CD4-positive, alpha-beta T cell treated with Interleukin-15 for 1 hour (primary cell): Measurements from ENCODE around the gene EZR.
"Not testable (repeated sequence)": the region's sequence is repeated elsewhere in the genome, so short reads cannot be mapped to it uniquely, and the experiment has no call there.

Experiments used
- DNase-seq: peaks from one replicate; pipeline ENCODE4 v3.0.0-alpha.2; 2020

Gene EZR

DNA sequence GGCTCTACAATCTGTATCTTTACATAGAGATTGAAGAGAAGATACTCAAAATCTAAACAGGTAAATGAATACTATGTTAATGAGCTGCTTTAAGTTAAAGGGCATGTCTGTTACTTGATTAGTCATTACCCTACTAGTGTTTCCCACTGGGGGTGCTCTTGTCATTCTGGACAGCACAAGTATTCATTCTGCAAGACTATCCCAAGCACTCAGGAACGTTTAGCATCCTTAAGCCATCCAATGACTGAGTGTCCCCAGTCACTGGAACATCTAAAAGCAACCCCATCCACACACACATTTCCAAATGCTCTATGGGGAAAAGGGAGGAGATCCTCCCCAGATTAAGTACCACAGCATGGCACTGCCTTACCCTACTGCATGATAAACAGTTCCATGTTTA lies 25.7 kb downstream of the EZR start:
- no peak for DNase-seq

DNA sequence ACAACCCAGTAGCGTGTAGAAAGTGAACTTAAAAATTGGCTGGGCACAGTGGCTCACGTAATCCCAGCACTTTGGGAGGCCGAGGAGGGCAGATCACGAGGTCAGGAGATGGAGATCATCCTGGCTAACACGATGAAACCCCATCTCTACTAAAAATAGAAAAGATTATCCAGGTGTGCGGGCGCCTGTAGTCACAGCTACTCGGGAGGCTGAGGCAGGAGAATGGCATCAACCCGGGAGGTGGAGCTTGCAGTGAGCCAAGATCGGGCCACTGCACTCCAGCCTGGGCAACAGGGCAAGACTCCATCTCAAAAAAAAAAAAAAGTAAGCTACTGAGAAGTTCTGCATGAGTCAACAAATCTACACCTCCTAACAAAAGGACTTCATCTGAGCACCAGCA lies 26.7 kb downstream of the EZR start:
- not testable (repeated sequence) for DNase-seq

DNA sequence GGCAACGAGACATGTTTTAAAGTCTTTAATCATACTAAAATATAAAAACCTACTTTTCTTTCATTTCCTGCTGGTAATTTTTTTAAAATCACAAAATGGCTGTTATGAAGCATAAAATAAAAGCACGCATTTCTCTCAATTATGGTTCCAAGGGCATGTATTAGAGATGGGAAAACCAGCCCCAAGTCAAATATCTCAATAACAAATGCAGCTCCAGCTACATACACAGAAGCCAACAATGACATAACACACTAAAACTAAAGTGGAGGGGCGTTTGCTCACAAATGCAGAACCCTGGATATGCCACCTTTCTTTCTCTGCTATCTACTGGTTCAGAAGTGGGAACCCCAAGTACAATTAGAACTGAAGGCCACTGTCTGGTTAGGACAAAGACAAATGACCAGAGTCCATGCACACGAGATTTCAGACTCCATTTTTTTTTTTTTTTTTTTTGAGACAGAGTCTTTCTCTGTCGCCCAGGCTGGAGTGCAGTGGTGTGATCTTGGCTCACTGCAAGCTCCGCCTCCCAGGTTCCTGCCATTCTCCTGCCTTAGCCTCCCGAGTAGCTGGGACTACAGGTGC lies 27.8 kb downstream of the EZR start:
- no peak for DNase-seq

DNA sequence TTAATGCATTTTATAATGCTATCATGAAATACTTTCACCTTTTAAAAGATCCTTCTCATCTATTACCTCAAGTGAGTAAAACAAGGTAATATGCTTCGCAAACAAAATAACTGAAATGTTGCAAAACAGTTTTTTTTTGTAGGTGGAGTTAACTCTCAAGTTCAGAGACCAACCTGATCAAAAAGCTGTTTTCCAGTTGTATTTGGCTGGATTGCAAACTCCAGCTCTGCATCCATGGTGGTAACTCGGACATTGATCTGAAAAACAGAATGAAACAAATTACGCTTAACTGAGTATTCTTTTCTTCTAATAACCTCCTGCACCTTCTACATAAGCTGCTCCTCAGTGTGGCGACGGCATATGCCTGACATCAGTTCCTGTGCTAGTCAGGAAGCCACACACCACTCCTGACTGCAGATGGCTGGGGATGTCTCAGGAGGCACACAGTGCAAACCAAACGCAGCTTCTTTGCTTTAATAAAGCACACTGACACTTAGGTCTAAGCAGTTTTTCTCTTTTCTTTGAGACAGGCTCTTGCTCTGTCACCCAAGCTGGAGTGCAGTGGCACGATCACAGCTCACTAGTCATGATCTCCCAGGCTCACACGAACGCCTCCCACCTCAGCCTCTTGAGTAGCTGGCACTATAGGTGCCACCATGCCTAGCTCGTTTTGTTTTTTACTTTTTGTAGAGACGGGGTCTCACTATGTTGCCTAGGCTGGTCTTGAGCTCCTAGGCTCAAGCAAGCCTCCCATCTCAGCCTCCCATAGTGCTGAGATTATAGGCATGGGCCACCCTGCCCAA lies 29.9 kb downstream of the EZR start:
- DNase-seq, result peak; percentile 73

DNA sequence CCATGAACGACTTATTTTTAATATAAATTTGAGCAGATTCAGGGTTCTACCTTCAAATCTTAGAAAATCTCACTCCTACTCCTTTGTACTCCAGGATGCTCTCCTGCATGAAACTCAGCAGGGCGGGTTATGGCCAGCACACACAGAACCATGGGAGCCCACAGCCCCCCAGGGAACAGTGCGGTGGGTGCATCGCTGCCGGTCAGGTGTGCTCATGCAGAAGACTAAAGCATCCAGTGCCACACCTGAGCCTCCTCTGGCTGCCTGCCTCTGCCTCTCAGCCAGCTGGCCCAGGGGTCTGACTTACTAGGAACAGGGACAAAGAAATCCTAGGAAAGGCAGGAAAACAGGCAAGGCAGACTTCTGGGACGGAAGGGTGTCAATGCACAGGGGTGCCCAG lies 31.8 kb downstream of the EZR start:
- DNase-seq, result no peak

DNA sequence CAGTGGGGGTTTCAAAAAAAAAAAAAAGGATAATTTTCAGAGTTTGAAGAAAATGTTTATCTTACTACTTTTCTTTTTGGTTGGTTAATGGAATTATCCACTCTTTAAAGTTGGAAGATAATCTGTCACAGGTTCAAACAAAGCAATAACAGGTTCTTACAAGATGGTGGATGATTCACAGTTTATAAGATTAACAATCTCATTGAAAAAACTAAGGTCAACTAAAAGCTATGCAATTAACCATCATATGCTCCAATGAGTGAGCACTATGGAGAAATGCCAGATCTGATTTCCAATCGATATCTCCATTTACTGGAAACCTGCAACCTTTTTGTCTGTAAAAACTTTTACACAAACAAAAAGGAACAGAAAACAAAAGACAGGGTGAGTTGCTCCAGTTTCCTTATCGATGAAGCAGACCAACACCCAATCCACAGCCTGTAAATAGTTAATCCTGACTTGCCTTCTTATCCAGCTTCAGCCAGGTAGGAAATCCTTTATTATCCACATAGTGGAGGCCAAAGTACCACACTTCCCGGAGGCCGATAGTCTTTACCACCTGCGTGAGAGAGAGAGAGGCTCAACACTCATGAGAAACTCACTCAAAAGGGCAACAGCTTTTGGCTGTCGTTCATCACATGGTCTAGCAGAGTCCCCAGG lies 32.4 kb downstream of the EZR start:
- no peak for DNase-seq

DNA sequence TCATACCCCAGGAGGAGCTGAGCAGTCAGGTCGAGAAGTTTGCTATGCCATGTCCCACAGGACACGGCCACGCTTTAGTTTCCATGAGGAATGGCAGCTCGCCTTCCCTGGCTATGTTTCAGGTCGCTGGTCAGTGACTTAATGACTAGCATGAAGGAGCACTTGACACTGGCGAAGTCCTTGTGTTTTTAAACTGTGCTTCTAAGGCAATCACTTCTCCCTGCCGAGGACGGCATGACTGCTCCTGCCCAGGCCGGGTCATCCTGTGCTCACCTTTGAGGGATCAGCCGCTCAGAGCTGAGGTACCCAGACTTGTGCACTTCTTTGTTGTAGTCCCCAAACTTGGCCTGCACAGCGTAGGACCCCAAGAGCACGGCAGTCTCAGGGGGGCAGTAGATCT lies 34.1 kb downstream of the EZR start:
- DNase-seq, result no peak

DNA sequence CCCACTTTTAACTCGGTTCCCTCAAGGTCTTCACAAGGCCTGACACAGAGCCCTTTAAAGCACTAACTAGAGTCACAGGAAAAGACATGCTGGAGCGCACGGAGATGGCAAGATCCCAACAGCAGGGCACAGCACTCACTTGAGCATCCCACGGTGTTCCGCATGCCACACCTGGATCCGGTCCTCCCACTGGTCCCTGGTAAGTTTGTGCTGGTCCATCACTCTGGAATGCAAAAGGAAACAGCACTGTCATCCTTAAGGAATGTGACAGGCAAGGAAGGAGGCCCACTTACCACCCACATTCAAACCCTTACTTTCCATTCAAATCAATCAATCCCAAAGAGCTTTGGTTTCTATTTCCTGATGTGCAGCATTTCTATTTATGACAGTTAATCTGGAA lies 34.7 kb downstream of the EZR start:
- no peak for DNase-seq

DNA sequence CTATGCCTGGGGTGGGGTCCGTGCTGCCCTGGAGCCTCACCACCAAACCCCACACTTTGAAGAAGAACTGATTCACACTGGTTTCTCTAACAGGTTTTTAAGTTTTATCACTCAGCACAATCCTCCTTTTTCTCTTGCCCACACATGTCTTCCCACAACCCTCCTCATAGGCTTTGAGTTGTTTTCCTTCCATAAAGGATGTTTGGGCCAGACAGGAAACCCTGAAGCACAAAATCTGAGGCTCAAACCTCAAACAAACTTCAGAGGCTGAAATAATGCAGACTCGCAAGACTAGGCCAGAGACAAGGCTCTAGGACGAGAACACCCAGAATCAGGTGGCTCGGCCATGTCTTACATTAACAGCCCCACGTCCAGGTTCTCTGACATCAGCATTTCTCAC lies 35.3 kb downstream of the EZR start:
- no peak for DNase-seq

DNA sequence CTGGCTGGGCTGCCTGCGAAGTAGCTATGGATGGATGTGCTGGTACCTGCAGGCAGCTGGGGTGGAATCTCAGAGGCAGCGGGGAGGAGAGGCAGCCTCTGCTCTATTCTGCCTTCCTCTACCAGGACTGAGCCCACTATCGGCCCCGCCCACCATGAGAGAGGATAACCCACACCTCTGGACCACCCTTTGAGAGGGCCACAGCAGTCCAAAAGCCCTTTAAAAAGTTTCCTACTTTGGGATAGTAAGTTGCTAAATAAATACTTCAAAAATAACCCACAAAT lies 36.1 kb downstream of the EZR start:
- DNase-seq, result no peak

DNA sequence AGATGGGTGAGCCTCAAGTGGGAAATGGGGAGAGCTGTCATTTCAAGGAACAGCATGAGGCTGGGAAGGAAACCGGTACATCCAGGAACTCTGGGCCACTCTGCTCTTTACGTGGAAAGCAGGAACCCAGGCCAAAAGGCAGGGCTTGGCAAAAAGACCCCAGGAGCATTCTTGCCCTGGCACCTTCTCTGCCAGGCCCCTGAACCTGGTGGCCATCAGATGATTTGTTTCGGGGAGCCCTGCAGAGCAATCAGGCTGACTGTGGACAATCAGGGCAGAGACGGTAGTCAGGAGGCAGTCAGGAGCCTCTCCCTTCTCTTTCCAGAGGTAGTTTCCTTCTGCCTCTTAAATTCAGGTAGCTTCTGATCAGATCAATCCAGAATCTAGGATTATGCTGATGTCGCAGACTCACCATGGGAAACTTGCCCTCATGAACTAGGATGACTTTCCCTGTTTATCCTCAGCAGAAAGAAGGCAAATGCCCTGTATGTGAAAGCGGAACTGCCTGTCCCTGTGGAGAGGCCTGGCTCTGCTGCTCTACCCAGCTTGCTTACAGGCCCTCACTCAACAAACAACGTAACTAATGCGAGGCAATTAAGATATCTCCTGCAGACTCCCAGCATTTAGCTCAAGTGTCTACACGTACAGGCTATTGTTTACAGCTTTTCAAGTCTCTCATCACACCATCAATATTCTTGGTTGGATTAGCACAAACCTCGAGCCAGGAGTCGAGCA lies 36.6 kb downstream of the EZR start:
- no peak for DNase-seq

DNA sequence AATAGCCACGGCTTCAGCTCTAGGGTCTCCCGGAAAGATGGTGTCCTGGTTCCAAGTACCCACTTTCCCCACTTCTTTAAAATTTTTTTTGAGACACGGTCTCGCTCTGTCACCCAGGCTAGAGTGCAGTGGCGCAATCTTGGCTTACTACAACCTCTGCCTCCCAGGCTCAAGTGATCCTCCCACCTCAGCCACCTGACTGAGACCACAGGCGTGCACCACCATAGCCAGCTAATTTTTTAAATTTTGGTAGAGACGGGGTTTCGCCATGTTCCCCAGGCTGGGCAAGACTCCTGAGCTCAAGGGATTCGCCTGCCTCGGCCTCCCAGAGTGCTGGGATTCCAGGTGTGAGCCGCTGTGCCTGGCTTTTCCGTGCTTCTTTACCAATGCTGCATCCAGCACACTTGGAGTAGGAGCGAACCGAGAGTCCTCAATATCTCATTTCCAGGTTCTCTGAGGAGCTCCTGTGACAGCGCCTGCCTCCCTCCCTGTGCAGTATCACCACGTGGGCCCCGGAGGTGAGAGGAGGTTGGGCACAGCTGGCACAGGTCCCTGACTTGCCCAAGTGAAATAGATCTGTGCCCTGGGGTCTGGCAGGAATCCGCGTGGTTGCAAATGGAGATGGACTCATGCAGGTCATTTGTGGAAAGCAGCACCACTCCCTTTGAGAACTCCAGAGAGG lies 37.3 kb downstream of the EZR start:
- peak; percentile 19 for DNase-seq

DNA sequence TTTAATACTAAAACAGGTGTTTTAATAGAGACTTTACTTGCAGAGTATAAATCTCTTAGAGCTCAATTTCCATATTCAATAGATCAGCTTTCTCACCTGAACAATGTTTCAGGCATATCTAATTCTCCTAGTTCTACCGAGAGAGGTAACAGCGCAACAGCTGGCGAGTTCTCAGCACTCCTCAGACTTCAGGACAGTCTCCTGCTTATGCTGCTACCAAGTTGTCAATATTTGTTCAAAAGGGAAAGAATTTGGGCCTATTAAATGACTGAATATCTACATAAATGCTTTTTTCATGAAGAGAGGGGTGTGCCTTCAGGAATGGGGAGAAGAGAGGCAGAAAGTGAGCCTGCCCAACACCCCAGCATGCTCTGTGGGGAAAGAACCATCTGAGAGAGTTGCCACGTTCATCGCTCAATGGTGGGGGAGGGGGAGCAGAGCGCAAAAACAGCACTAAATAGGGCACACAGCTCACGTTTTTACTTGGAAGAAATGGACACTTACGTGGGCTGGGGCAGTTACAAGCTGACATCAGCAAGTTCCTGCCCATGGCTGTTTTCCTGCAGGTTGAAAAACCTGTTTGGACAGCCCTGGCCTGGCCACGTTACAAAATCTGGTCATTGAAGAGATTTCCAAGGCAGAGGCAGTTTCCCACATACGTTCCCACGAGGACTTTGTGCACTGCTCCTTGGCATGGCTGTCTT lies 38.0 kb downstream of the EZR start:
- no peak for DNase-seq

DNA sequence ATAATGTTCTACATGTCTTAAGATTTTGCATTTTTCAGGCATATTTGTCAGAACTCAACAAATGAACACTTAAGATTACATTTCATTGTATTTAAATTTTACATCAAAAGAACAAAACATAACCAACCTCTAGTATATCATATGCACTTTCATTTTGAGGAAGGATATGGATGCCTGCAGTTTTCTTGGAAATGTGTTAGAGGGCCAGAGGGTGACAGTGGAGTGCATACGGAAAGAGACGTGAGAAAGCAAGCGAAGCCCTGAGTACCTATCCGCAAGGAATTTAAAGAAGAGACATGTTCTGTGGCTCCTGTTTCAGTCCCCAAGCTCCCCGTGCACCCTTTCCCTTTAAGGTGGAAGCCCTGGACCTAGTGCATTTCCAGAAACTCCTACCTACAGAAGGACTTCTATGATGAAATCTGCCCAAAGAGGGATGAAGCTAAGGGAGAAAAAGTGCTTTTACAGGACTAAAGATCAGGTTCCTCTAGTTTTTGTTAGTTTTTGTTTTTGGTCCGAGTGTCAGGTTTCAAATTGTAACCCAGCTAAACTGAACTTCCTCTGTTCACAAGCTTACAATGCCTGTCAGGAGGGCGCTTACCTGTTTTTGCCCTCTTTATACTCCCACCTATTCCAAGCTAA lies 38.8 kb downstream of the EZR start:
- DNase-seq, result no peak

DNA sequence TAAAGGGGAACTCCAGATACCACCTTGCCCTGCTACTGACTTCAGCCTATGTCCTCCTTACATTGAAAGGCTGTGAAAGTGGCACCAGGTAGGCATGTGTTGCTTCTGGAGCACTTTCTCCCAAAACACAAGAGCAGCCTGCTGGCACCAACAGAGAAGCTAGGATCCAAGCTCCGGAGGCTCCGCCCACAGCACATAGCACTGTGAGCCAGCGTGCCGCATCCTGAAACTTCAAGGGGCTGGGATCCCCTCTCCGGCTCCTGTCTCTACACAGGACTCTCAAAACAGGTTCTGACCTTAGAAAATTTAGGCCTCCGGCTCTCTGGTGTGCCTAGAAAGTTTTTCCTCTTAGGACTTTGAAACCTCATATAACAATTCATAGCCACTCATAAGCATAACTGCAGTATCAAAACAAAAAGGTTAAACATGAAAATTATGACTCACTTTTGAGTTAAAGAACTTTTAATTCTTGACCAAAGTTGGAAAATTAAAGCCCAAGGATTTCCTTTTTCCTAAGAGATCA lies 41.1 kb downstream of the EZR start:
- DNase-seq, result no peak

DNA sequence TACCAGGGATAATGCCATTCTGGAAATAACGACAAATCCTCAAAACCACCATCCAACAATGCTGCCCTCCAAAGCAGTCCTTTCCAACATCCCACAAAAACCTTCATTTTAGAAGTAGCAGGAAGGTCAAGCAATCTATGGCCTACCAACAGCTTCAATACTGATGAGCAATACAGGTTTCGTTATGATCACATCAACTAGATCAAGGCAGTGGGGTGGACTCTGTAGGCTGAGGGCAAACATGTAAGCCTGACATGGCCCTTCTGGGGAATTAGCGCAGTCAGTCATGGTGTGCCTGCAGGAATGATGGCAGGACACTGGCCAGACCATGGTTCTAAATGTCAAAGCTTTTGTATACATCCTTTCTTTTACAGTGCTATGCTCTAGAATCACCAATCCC lies 41.7 kb downstream of the EZR start:
- DNase-seq, result no peak

DNA sequence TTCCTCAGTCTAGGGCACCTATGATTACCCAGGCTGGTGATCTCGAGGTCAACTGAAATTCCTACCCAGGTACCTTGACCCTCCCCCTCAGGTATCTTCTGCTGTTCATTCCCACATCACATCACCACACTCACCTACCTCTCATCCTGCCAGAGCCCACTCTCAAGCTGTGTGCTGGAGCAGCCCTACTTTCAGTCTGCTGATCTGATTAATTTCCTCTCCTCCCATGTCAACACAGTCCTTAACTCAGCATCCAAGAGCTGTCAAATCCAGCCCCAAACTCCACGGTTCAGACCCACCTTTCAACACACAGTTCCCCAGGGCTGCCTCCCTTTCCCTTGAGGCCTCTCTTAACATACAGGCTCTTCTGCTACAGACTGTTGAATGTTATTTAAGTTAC lies 42.4 kb downstream of the EZR start:
- DNase-seq, result no peak

DNA sequence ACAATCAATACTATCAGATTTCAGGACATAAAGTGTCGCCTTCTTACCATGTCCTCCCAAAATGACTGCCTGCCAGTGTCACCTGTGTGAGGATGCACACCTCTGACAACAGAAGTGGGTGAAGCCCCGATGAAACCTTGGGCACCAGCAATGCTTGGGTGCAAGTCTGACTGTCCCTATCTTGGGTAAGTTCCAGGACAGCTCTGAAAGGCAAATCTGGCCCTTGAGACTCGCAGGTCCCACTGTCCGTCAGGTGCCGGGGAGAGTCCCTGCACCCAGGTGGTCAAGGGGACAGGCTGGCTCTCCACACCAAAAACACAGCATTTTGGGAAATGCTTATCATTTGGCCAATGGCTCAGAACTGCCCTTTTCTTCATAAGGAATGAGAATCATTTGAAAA lies 43.3 kb downstream of the EZR start:
- no peak for DNase-seq

DNA sequence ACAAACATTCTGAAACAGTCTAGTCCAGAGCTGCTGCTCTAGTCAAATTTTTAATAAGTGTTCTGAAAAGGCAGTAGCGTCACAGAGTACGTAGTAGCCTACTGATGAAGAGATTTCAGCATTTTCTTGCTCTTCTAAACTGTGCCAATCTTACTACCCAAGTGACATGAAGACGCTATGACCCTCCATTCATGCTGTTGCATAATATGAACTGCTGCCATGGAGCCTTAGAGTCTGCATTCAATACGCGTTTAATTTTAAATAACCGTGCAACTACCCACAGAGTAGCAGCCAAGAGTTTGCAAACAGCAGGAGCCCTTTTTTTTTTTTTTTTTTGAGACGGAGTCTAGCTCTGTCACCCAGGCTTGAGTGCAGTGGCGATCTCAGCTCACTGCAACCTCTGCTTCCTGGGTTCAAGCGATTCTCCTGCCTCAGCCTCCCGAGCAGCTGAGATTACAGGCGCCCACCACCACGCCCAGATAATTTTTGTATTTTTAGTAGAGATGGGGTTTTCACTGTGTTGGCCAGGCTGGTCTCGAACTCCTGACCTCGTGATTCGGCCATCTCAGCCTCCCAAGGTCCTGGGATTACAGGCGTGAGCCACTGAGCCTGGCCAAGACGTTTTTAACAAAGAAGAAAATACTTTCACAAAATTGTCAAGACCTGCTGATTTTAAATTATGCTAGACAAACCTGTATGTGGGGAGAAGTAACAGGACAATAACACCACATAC lies 44.3 kb downstream of the EZR start:
- DNase-seq, result no peak

DNA sequence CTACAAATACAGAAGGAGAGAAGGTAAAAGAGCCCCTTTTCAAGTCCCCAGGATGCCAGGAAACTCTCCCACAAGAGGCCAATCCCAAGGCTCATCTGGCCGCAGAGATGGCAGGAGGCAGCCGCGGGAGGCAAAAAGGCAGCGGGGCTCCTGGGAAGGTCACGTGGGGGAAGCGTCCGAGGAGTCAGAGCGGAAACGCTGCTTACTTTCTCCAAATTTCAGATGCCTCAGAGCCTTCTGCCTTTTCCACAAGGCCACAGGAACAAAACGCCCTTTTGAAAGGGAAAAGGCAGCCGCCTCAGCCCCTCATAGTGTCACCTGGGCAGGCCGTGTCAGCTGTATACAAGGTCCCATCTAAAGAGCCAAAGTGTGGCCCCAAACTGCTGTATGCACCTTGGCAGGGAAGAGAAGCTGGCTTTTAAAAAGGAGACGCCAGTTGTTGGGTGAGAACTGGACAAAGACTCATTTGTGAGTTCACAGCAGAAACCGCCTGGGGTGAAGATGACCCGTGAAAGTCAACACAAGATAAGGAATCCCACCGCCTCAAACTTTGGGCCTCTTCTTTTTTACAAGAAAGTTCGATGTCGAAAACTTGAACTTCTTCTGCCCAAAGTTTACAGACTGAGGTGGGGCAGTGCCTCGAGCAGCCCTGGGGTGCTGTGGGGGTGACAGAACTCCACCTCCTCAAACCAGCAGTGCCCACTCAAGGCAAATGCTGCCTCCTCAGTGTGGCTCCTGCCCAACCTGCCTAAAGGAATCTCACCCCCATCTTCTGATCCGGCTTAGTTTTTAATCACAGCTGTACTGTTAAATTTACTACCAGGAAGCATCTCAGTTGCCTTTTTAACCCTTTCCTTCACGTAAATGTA lies 45.4 kb downstream of the EZR start:
- no peak for DNase-seq
